ENCODE data around the gene ACTRT3.

The ACTRT3 gene

GRCh38 chr3:169764882-169765612, 4.3 kb downstream of the ACTRT3 start, which contains the start of gene TERC (continued):
- TF ChIP-seq ZNF280D (tag by site-specific recombination; IDR thresholded peaks at IDR 0.05), result no peak
- no peak for TF ChIP-seq ZNF585B (tag by site-specific recombination; IDR thresholded peaks at IDR 0.05)
- no peak for TF ChIP-seq ZNF2 (tag by site-specific recombination; IDR thresholded peaks at IDR 0.05)
- 0 out of 2 replicates have a peak, but pooled peaks have one; percentile 58 for TF ChIP-seq ZNF501 (tag by site-specific recombination; IDR thresholded peaks at IDR 0.05)
- TF ChIP-seq ZNF280C (tag by site-specific recombination; IDR thresholded peaks at IDR 0.05), result no peak
- TF ChIP-seq ZNF776 (tag by site-specific recombination; IDR thresholded peaks at IDR 0.05; ENCODE audit: borderline replicate concordance), result no peak
- no peak for TF ChIP-seq ZNF558 (tag by site-specific recombination; IDR thresholded peaks at IDR 0.05)
- TF ChIP-seq AEBP2 (tag by site-specific recombination; IDR thresholded peaks at IDR 0.05; ENCODE audit: borderline replicate concordance), result no peak
- TF ChIP-seq ZBTB6 (tag by site-specific recombination; IDR thresholded peaks at IDR 0.05), result no peak
- no peak for TF ChIP-seq ZNF560 (tag by site-specific recombination; IDR thresholded peaks at IDR 0.05; ENCODE audit: borderline replicate concordance)
- TF ChIP-seq ZBTB8A (tag by site-specific recombination; IDR thresholded peaks at IDR 0.05), result peak; percentile 56
- TF ChIP-seq REPIN1 (tag by site-specific recombination; IDR thresholded peaks at IDR 0.05; ENCODE audit: low read depth), result no peak
- 0 out of 2 replicates have a peak, but pooled peaks have one; percentile 33 for TF ChIP-seq ZFHX2 (tag by site-specific recombination; conservative IDR thresholded peaks at IDR 0.05)
- TF ChIP-seq ZNF223 (tag by site-specific recombination; IDR thresholded peaks at IDR 0.05), result no peak
- peak; percentile 30; the same call in 1 of the 2 replicates for TF ChIP-seq KLF9 (tag by site-specific recombination; IDR thresholded peaks at IDR 0.05; ENCODE audit: low read depth)
- TF ChIP-seq ZNF302 (tag by site-specific recombination; IDR thresholded peaks at IDR 0.05; ENCODE audit: low read depth), result no peak
- no peak for TF ChIP-seq HOXC10 (CRISPR knock-in tag; IDR thresholded peaks at IDR 0.05)
- no peak for TF ChIP-seq IKZF3 (tag by site-specific recombination; IDR thresholded peaks at IDR 0.05)
- no peak for TF ChIP-seq ZNF350 (tag by site-specific recombination; IDR thresholded peaks at IDR 0.05)
- no peak for TF ChIP-seq BCL11A (tag by site-specific recombination; IDR thresholded peaks at IDR 0.05; ENCODE audit: low read depth)
- TF ChIP-seq GLIS1 (tag by site-specific recombination; IDR thresholded peaks at IDR 0.05), result no peak
- no peak for TF ChIP-seq ZNF37A (tag by site-specific recombination; IDR thresholded peaks at IDR 0.05)
- 0 out of 2 replicates have a peak, but pooled peaks have one; percentile 47 for TF ChIP-seq ZFP37 (tag by site-specific recombination; IDR thresholded peaks at IDR 0.05)
- no peak for TF ChIP-seq ZSCAN5A (tag by site-specific recombination; IDR thresholded peaks at IDR 0.05)
- TF ChIP-seq TSHZ1 (tag by site-specific recombination; IDR thresholded peaks at IDR 0.05; ENCODE audit: borderline replicate concordance), result no peak
- no peak for TF ChIP-seq ZNF571 (tag by site-specific recombination; IDR thresholded peaks at IDR 0.05)
- no peak for TF ChIP-seq ZNF292 (tag by site-specific recombination; IDR thresholded peaks at IDR 0.05; ENCODE audit: borderline replicate concordance, low read depth)

All from HEK293 (cell line).